GM12864 (cell line): Measurements from ENCODE around the gene TMEM151B.
"Not testable (repeated sequence)": the region's sequence is repeated elsewhere in the genome, so short reads cannot be mapped to it uniquely, and the experiment has no call there.

Source experiments
- DNase-seq: peaks from one replicate; pipeline ENCODE4 v3.0.0-alpha.2; 2011; ENCODE audit warnings: low read depth
- H3K4me3 ChIP-seq: 2 replicates; pipeline ENCODE4 v1.5.1; 2011; ENCODE audit warnings: mild to moderate bottlenecking, low read depth, low read length, control low read depth
- TF ChIP-seq, protein P1 (sequence below): IDR thresholded peaks from 2 replicates; pipeline ENCODE4 v1.5.1; 2011; ENCODE audit warnings: low read depth, mild to moderate bottlenecking, moderate library complexity, low read length, control low read depth, inconsistent platforms; ENCODE audit errors: missing control alignments

Gene TMEM151B

GRCh38 chr6:44339763-44340625 is 69.7 kb downstream of the TMEM151B start:
- no peak for DNase-seq
- TF ChIP-seq, protein P1, sequence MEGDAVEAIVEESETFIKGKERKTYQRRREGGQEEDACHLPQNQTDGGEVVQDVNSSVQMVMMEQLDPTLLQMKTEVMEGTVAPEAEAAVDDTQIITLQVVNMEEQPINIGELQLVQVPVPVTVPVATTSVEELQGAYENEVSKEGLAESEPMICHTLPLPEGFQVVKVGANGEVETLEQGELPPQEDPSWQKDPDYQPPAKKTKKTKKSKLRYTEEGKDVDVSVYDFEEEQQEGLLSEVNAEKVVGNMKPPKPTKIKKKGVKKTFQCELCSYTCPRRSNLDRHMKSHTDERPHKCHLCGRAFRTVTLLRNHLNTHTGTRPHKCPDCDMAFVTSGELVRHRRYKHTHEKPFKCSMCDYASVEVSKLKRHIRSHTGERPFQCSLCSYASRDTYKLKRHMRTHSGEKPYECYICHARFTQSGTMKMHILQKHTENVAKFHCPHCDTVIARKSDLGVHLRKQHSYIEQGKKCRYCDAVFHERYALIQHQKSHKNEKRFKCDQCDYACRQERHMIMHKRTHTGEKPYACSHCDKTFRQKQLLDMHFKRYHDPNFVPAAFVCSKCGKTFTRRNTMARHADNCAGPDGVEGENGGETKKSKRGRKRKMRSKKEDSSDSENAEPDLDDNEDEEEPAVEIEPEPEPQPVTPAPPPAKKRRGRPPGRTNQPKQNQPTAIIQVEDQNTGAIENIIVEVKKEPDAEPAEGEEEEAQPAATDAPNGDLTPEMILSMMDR: no peak
- H3K4me3 ChIP-seq: no peak overlapping the region

- no peak for DNase-seq
- TF ChIP-seq, protein P1: no peak
- H3K4me3 ChIP-seq: no peak overlapping the region
These were observed 71.0 kb downstream of the TMEM151B start for GRCh38 chr6:44341095-44341890.

DNA sequence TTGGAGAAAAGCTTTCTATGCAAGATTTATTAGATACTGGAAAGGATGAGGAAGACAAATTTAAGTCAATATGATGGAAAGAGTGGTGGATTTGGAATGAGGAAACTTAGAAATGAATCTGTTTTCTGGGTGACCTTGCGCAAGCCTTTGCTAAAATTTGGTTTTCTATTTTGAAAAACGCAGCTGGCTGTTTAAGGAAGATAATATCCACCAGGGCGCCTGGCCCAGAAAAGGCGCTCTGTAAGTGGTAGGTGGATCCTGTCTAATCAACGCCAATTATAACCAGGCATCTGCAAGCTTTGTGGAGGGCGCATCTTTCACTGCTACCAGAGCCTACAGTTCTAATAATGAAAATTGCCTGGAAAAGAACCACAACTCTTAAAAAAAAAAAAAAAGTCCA is 71.8 kb downstream of the TMEM151B start:
- no peak for DNase-seq
- H3K4me3 ChIP-seq: no peak overlapping the region
- TF ChIP-seq, protein P1: no peak

DNA sequence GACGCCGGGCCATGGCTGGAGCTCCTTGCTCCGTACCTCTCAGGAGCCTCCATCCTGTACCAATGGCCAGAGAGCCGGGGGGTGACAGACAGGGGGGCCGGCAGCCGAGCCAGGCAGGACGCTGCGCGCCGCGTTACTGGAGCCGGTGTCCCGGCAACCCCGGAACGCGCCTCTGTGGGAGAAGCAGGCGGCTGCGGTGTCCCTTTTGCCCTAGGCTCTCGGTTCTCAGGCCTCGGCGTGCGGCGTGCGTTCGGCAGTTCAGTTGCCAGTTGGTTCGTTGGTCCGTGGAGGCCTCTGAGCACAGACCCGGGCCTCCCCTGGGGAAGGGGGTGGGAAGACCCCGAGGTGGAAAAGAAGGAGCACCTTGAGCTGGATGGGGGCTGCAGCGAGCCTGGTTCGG is 72.2 kb downstream of the TMEM151B start, which contains the start of gene SPATS1:
SPATS1 (plus strand) TSS at position 162 of the 400 bp plus-strand sequence. CDS start 446 bp downstream, outside the sequence.
- no peak within 1 kb of the TSS for H3K4me3 ChIP-seq
- no peak for DNase-seq
- TF ChIP-seq, protein P1: no peak

DNA sequence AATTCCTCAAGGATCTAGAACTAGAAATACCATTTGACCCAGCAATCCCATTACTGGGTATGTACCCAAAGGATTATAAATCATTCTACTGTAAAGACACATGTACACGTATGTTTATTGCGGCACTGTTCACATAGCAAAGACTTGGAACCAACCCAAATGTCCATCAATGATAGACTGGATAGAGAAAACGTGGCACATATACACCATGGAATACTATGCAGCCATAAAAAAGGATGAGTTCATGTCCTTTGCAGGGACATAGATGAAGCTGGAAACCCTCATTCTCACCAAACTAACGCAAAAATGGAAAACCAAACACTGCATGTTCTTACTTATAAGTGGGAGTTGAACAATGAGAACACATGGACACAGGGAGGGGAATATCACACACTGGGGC is 76.6 kb downstream of the TMEM151B start:
- H3K4me3 ChIP-seq, DNase-seq: not testable (repeated sequence)

DNA sequence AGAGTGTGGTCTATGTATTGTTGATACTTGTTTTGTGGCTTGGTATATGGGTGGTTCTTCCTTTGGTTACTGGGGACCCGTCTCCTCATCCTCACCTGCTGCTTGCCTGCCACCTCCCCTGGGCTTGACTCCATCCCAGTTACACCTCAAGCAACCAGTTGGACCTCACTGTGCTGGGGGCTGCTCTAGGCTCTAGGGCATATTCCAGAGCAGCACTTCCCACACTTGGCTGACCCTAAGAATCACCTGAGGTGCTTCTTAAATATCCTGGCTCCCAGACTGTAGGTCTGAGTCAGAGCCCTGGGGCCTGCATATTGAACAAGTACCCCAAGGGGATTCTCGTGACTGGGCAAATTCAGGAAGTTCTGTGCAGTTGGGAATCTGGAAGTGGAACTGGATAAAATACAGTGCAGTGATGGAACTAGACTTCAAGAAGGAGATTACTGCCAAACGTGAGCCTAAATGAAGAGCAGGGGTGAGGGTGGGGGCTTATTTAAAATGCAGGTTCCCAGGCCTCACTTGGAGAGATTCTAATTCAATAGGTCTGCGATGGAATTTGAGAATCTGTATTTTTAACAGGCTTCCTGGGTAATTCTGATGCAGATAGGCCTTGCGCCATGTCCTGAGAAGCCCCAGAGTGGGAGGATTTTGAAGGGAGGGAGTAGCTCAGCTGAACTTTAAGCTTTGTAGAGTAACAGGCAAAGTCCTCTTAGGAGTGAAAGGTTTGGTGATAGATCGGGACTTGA is 79.8 kb downstream of the TMEM151B start:
- no peak overlapping the region for H3K4me3 ChIP-seq
- DNase-seq: no peak
- TF ChIP-seq, protein P1: no peak

DNA sequence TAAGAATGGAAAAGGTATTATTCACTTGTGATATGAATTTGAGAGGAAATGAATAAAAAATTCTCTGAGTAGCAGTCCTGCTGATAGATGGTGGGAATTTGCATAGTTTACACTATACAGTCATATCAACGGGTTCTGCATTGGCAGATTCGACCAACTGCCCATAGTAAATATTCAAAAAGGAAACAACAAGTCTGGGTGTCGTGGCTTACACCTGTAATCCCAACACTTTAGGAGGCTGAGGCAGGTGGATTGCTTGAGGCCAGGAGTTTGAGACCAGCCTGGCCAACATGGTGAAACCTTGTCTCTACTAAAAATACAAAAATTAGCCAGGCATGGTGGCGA is 80.4 kb downstream of the TMEM151B start:
- DNase-seq, H3K4me3 ChIP-seq: not testable (repeated sequence)
